ENCODE measurements around the gene COPS7A. TPM values are rescaled to one million over a fixed set of nuclear protein-coding genes. Genes with fewer than 3 reads are reported as not detected.

COPS7A gene
- total and polyA plus RNA-seq, 5 experiments from 2014 or later = 27.0 to 42.4 (median 35.4) TPM

DNA sequence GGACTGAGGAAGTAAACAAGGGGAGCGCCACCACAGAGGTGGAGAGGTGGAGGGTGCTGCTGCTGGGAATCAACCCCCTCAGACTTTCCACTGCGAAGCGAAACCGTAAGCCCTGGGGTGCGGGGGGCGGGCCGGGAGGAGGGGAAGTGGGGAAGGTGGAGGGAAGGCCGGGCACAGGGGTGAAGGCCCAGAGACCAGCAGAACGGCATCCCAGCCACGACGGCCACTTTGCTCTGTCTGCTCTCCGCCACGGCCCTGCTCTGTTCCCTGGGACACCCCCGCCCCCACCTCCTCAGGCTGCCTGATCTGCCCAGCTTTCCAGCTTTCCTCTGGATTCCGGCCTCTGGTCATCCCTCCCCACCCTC is 48.5 kb downstream of the COPS7A start, which contains the start of gene LAG3:
Gene LAG3, plus strand, starts transcription at position 190 of the 365 bp plus-strand sequence. CDS start 333 bp downstream, outside the sequence.
- Mint-ChIP-seq H3K36me3 (no peaks in the 10 kb centered on the region), H3K27me3 (peaks cover 19 to 80% (median 61%) of the 10 kb centered on the region in 5 donors), H3K9me3 (no peaks in the 10 kb centered on the region), H3K27ac (peak within 1 kb of the TSS in 7 of 10 donors; percentile 41 to 90 (median 67)), H3K4me1 (peaks cover 20 to 46% (median 41%) of the 10 kb centered on the region in 4 donors), H3K4me3 (peak within 1 kb of the TSS; percentile 54 to 94 (median 72))
- POLR2A ChIA-PET = no interaction called here
- peak in 1 of 2 donors; percentile 46 for ATAC-seq
- DNase-seq = peak in 1 of 10 donors; percentile 51

DNA sequence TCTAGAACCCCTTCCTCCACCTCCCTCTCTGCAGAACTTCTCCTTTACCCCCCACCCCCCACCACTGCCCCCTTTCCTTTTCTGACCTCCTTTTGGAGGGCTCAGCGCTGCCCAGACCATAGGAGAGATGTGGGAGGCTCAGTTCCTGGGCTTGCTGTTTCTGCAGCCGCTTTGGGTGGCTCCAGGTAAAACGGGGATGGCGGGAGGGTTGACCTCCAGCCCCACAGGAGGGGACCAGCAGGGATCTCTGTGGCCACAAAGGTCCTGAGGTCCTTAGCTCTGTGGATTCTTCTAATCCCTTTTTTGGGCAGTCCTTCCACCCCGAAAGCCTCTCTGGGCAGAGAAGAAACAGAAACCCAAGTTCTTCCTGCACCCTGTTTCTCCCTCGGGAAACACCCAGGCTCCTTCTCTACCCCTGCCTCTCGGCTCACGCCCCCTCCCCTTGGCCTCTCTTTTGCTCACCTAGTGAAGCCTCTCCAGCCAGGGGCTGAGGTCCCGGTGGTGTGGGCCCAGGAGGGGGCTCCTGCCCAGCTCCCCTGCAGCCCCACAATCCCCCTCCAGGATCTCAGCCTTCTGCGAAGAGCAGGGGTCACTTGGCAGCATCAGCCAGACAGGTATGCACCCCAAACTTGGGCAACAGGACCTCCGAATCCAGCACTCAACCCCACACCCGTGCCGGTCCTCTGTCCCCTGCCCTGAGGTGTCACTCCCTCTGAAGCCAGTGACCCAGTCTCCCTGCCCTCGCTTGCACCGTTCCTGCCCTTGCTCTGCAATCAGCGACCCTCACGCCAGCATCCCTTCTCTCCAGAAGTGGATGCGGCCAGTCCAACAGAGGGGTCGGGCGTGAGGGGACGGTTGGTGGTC is 49.1 kb downstream of the COPS7A start:
- POLR2A ChIA-PET = interaction anchor here (0.6 to 1.6 kb wide), 4 partner anchors 9 to 56 kb away, joined by 3 to 5 read pairs (median 4); partner anchors contain the start of gene MLF2

DNA sequence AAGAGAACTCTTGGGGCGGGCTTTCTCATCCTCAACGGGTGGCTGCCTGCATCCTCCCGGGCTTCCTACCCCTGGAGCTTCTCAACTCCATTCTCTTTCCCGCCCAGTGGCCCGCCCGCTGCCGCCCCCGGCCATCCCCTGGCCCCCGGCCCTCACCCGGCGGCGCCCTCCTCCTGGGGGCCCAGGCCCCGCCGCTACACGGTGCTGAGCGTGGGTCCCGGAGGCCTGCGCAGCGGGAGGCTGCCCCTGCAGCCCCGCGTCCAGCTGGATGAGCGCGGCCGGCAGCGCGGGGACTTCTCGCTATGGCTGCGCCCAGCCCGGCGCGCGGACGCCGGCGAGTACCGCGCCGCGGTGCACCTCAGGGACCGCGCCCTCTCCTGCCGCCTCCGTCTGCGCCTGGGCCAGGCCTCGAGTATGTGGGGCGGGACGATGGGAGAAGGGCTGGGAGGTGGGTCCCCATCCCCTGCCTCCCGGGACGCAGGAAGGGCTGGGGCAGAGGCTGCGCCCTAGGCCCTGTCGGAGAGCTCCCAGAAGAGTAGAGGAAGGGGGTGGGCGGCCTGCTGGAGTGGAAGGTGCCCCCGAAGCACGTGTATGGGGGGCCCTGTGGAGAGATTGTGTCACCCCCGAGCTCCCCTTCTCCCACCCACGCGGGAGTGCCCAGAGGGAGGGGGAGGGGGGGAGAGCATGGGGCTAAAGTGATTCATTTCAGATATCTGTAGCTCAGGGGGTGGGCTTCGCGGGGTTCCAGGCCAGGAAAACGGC is 49.9 kb downstream of the COPS7A start:
- DNase-seq = peak in 1 of 10 donors; percentile 58
- POLR2A ChIA-PET = interaction anchor here (1.1 to 1.7 kb wide), 4 partner anchors 13 to 55 kb away, joined by 3 to 5 read pairs (median 5); partner anchors contain the start of gene MLF2

More for the DNA sequence above, 49.1 kb downstream of the COPS7A start:
- Mint-ChIP-seq H3K27me3 (peaks cover 15 to 80% (median 54%) of the 10 kb centered on the region in 5 donors), H3K9me3 (no peaks in the 10 kb centered on the region), H3K4me3 (peak overlapping the region in 9 of 10 donors; percentile 30 to 94 (median 64)), H3K4me1 (peaks cover 20 to 40% (median 36%) of the 10 kb centered on the region in 4 donors), H3K27ac (peak overlapping the region in 2 of 10 donors; percentile 43 to 79), H3K36me3 (no peaks in the 10 kb centered on the region)
- no peak for ATAC-seq
- DNase-seq = peak in 1 of 10 donors; percentile 45

GRCh38 chr12:6774499-6775062 is 50.7 kb downstream of the COPS7A start:
- Mint-ChIP-seq H3K9me3 (no peaks in the 10 kb centered on the region), H3K4me1 (peaks cover 30 to 51% (median 45%) of the 10 kb centered on the region in 4 donors), H3K4me3 (peak overlapping the region; percentile 70 to 94 (median 80)), H3K36me3 (no peaks in the 10 kb centered on the region), H3K27me3 (peaks cover 11 to 74% (median 42%) of the 10 kb centered on the region in 5 donors), H3K27ac (peak overlapping the region; percentile 19 to 98 (median 84))
- ATAC-seq (peak; percentile 25 to 71), DNase-seq (peak in 5 of 10 donors; percentile 45 to 64 (median 53))
- POLR2A ChIA-PET = interaction anchor here (1.6 to 1.7 kb wide), 2 partner anchors 12 to 17 kb away, joined by 5 read pairs; no protein-coding TSS in a partner anchor

More for the DNA sequence above, 49.9 kb downstream of the COPS7A start:
- no peaks in the 10 kb centered on the region for H3K9me3 Mint-ChIP-seq
- H3K27me3 Mint-ChIP-seq = peaks cover 13 to 80% (median 50%) of the 10 kb centered on the region in 5 donors
- peak in 1 of 2 donors; percentile 38 for ATAC-seq
- peaks cover 25 to 47% (median 41%) of the 10 kb centered on the region in 4 donors for H3K4me1 Mint-ChIP-seq
- H3K27ac Mint-ChIP-seq = peak overlapping the region in 6 of 10 donors; percentile 39 to 98 (median 85)
- peak overlapping the region in 9 of 10 donors; percentile 58 to 94 (median 81) for H3K4me3 Mint-ChIP-seq
- H3K36me3 Mint-ChIP-seq = no peaks in the 10 kb centered on the region

GRCh38 chr12:6775185-6776174 is 51.6 kb downstream of the COPS7A start:
- Mint-ChIP-seq H3K36me3 (no peaks in the 10 kb centered on the region), H3K27me3 (peaks cover 11 to 65% (median 36%) of the 10 kb centered on the region in 5 donors), H3K4me1 (peaks cover 30 to 51% (median 45%) of the 10 kb centered on the region in 4 donors), H3K4me3 (peak overlapping the region; percentile 70 to 94 (median 80)), H3K9me3 (no peaks in the 10 kb centered on the region), H3K27ac (peak overlapping the region in 8 of 10 donors; percentile 41 to 98 (median 84))
- POLR2A ChIA-PET = interaction anchor here (1.7 kb wide), 1 partner anchor 17 kb away, joined by 5 read pairs; no protein-coding TSS in a partner anchor
- ATAC-seq (no peak), DNase-seq (peak in 1 of 10 donors; percentile 54)

DNA sequence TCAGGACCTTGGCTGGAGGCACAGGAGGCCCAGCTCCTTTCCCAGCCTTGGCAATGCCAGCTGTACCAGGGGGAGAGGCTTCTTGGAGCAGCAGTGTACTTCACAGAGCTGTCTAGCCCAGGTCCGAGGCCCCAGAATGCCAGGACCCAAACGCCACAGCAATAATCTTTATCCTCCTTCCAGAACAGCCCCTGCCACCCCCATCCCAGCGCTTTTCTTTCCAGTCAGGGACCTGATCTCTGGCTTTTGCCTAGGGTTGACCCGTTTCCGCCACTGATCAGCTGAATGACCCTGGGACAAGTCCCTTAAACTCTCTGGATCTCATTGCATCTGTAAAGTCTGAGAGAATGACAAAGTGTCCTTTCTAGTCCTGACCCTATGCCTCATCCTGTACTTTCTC is 53.5 kb downstream of the COPS7A start:
- POLR2A ChIA-PET = interaction anchor here (1.4 to 2.0 kb wide), 2 partner anchors 10 to 53 kb away, joined by 3 to 7 read pairs; no protein-coding TSS in a partner anchor
- Mint-ChIP-seq H3K27ac (peak overlapping the region in 3 of 10 donors; percentile 17 to 44 (median 18)), H3K4me3 (peak overlapping the region in 1 of 10 donors; percentile 15)

DNA sequence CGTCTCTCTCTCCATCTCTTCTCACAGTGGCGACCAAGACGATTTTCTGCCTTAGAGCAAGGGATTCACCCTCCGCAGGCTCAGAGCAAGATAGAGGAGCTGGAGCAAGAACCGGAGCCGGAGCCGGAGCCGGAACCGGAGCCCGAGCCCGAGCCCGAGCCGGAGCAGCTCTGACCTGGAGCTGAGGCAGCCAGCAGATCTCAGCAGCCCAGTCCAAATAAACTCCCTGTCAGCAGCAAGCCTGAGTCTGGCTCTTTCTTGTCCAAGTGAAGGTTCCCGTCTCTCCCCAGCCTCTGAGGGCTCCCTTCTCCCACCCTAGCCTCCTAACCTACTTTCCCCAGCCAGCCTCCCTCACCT is 54.3 kb downstream of the COPS7A start:
- POLR2A ChIA-PET = interaction anchor here (0.7 to 2.0 kb wide), 5 partner anchors 11 to 229 kb away, joined by 3 to 19 read pairs (median 3); partner anchors contain the start of gene MLF2
- Mint-ChIP-seq H3K9me3 (no peaks in the 10 kb centered on the region), H3K27me3 (peaks cover 7 to 42% (median 23%) of the 10 kb centered on the region in 5 donors), H3K4me1 (peaks cover 22 to 32% (median 31%) of the 10 kb centered on the region in 4 donors), H3K36me3 (no peaks in the 10 kb centered on the region), H3K4me3 (peak overlapping the region; percentile 80 to 93 (median 87)), H3K27ac (peak overlapping the region in 6 of 10 donors; percentile 30 to 91 (median 68))
- DNase-seq = no peak
- ATAC-seq = no peak

More for the DNA sequence above, 53.5 kb downstream of the COPS7A start:
- H3K36me3 Mint-ChIP-seq = no peaks in the 10 kb centered on the region
- peaks cover 7 to 46% (median 28%) of the 10 kb centered on the region in 5 donors for H3K27me3 Mint-ChIP-seq
- no peaks in the 10 kb centered on the region for H3K9me3 Mint-ChIP-seq
- peaks cover 24 to 37% (median 36%) of the 10 kb centered on the region in 4 donors for H3K4me1 Mint-ChIP-seq
- DNase-seq (no peak), ATAC-seq (no peak)

- peak; percentile 85 to 94 for ATAC-seq
- Mint-ChIP-seq H3K4me3 (peak overlapping the region; percentile 80 to 93 (median 87)), H3K27ac (peak overlapping the region; percentile 0 to 91 (median 76)), H3K36me3 (no peaks in the 10 kb centered on the region), H3K27me3 (peaks cover 7 to 36% (median 21%) of the 10 kb centered on the region in 5 donors), H3K4me1 (peaks cover 20 to 29% (median 28%) of the 10 kb centered on the region in 4 donors), H3K9me3 (no peaks in the 10 kb centered on the region)
- peak; percentile 73 to 93 (median 84) for DNase-seq
- POLR2A ChIA-PET = interaction anchor here (0.7 to 2.0 kb wide), 6 partner anchors 12 to 230 kb away, joined by 3 to 19 read pairs (median 3); partner anchors contain the start of gene MLF2
These were observed 55.0 kb downstream of the COPS7A start for GRCh38 chr12:6778574-6779550.

DNA sequence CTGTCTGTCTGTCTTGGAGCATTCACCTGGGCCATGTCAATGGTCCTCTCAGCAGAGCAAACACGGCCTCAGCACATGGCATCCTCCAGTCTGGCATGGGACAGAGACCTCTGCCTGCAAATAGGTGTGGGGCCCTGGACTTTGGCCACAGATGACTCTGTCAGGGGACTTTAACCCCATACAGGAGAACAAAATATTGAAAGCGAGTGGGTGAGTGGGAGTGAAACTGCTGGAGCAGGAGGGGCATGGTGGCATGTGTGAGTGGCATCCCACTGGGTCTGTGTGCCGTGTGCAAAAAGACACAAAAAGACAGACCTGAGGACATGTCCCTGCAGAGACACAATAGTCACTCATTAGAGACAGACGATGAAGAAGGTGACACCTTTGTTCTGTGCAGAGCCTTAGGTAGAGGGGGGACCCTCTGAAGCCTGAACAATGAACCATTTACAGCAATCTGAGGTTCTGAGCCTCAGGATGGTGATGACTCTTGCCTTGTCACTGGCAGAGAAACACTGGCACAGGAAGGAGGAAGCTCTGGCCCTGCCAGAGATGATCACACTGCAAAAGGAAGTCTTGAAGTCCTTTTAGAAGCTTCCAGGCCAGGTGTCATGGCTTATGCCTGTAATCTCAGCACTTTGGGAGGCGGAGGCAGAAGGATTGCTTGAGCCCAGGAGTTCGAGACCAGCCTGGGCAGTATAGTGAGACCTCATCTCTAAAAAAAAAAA is 56.0 kb downstream of the COPS7A start:
- no peaks in the 10 kb centered on the region for H3K9me3 Mint-ChIP-seq
- no peaks in the 10 kb centered on the region for H3K36me3 Mint-ChIP-seq
- POLR2A ChIA-PET = interaction anchor here (1.0 to 2.0 kb wide), 2 partner anchors 12 to 27 kb away, joined by 3 to 19 read pairs; partner anchors contain the start of gene MLF2
- H3K4me1 Mint-ChIP-seq = peaks cover 15 to 20% (median 18%) of the 10 kb centered on the region in 4 donors
- H3K27ac Mint-ChIP-seq = peak overlapping the region in 1 of 10 donors; percentile 91
- peak in 1 of 10 donors; percentile 48 for DNase-seq
- H3K27me3 Mint-ChIP-seq = peaks cover 3 to 29% (median 13%) of the 10 kb centered on the region in 5 donors
- H3K4me3 Mint-ChIP-seq = peak overlapping the region in 1 of 10 donors; percentile 87
- ATAC-seq = no peak

All from naive thymus-derived CD8-positive, alpha-beta T cell (primary cell).